HG03139 (cell line): ENCODE results near the gene NDUFV1.
"Not testable (repeated sequence)": the region's sequence is repeated elsewhere in the genome, so short reads cannot be mapped to it uniquely, and the experiment has no call there.

Experiments used
- ATAC-seq: cut with Tn5 transposase; IDR thresholded peaks from one replicate; pipeline ENCODE4 v1.9.1; 2021; ENCODE audit not compliant: unreplicated experiment

The NDUFV1 gene

GRCh38 chr11:67652965-67653845 is 46.5 kb downstream of the NDUFV1 start:
- ATAC-seq: no peak

GRCh38 chr11:67654225-67654624 is 47.5 kb downstream of the NDUFV1 start:
- no peak for ATAC-seq

- no peak for ATAC-seq
Measured at GRCh38 chr11:67656278-67656922, 49.7 kb downstream of the NDUFV1 start.

- ATAC-seq: no peak
Measured at GRCh38 chr11:67657300-67657699, 50.6 kb downstream of the NDUFV1 start.

- ATAC-seq: not testable (repeated sequence)
Measured at GRCh38 chr11:67659651-67660165, 53.0 kb downstream of the NDUFV1 start.

GRCh38 chr11:67660752-67661151 is 54.0 kb downstream of the NDUFV1 start:
- ATAC-seq: not testable (repeated sequence)
